ENCODE data around the gene IDH3G.

DNA sequence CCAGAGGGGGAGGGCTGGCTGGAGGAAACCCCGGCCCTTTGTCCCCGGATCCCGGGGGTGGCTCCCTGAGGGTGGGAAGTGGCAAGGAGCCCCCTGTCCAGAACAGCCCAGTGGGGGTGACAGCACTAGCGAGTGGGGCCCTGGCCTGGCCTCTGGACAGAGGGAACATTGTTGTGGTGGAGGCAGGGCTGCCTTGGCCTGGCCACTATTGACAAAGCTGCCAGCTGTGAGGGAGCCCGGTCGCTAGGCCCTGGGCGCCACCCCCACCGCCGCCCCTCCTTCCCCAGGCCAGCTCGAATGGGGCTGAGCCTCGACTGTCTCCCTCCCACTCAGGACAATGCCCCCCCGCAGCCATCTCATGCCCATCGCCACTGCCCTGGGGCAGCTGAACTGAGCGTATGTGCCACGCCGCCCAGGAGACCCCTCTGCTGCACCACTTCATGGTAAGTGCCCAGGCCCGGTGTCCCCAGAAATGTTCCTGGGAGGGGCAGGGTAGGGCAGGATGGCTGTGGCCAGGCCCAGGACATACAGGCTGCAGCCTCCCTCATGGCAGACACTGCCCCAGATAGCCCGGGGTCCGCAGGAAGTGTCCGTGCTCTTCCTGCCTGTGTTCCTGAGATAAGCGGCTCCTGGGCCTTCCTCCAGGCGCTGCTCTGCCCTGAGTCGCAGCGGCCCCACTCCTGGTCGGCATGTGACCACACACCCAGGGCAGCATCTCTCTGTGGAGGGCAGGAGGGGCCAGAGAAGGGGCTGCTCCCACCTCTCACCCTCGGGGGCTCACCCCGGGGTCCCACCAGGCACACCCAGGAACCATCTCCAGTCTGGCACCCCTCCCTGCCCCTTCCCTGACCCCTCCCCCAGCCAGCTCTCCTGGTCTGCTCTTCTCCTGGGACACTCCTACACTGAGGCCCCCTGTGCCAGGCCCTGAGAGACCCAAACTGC lies 28.8 kb downstream of the IDH3G start:
- TF ChIP-seq POLR2AphosphoS5 (IDR thresholded peaks at IDR 0.05; ENCODE audit: insufficient read depth in 1 of 2, low read depth in 1 of 2) (no peak), CTCF (IDR thresholded peaks at IDR 0.05) (no peak)
